Memory B cell (primary cell): ENCODE results near the gene ANKRD55.
A peak's percentile ranks its signal among the peaks of the same experiment; 100 is the strongest.

ENCODE experiments used
- ATAC-seq: fragments of 150-1000 bp; cut with Tn5 transposase; 2 replicates; pipeline ENCODE4 v1.10.0; 2021; ENCODE audit warnings: low read depth, mild to moderate bottlenecking, moderate library complexity
- DNase-seq, 2 donors: peaks; one replicate each; pipeline ENCODE4 v3.0.0; 2022; ENCODE audit warnings: low spot score in 2 of 2
- H3K27ac Mint-ChIP-seq: one replicate; pipeline ENCODE4 v1.8.0; 2022; ENCODE audit warnings: mild to moderate bottlenecking, moderate library complexity, mixed read lengths
- H3K27me3 Mint-ChIP-seq: one replicate; pipeline ENCODE4 v1.8.0; 2022; ENCODE audit warnings: mixed read lengths
- H3K36me3 Mint-ChIP-seq: one replicate; pipeline ENCODE4 v1.8.0; 2022; ENCODE audit warnings: mild to moderate bottlenecking, mixed read lengths
- H3K4me1 Mint-ChIP-seq: one replicate; pipeline ENCODE4 v1.8.0; 2022; ENCODE audit warnings: mixed read lengths
- H3K4me3 Mint-ChIP-seq: one replicate; pipeline ENCODE4 v1.8.0; 2022; ENCODE audit warnings: mild to moderate bottlenecking, moderate library complexity, mixed read lengths
- H3K9me3 Mint-ChIP-seq: one replicate; pipeline ENCODE4 v1.8.0; 2022; ENCODE audit warnings: mixed read lengths

The ANKRD55 gene

GRCh38 chr5:56056875-56057274, 176.3 kb downstream of the ANKRD55 start:
- H3K4me3 Mint-ChIP-seq: no peak overlapping the region
- H3K4me1 Mint-ChIP-seq: peaks cover 7% of the 10 kb centered on the region
- ATAC-seq (no peak), DNase-seq (no peak)
- no peaks in the 10 kb centered on the region for H3K9me3 Mint-ChIP-seq
- H3K27ac Mint-ChIP-seq: no peak overlapping the region
- H3K27me3 Mint-ChIP-seq: peaks cover 25% of the 10 kb centered on the region
- H3K36me3 Mint-ChIP-seq: no peaks in the 10 kb centered on the region

- H3K27ac Mint-ChIP-seq: no peak overlapping the region
- H3K4me1 Mint-ChIP-seq: peaks cover 7% of the 10 kb centered on the region
Measured at GRCh38 chr5:56055859-56056258, 177.3 kb downstream of the ANKRD55 start.

GRCh38 chr5:56055287-56055686, 177.8 kb downstream of the ANKRD55 start:
- no peak overlapping the region for H3K27ac Mint-ChIP-seq
- DNase-seq (no peak), ATAC-seq (no peak)
- no peaks in the 10 kb centered on the region for H3K36me3 Mint-ChIP-seq
- H3K27me3 Mint-ChIP-seq: peaks cover 20% of the 10 kb centered on the region
- no peak overlapping the region for H3K4me3 Mint-ChIP-seq
- H3K9me3 Mint-ChIP-seq: no peaks in the 10 kb centered on the region
- peaks cover 9% of the 10 kb centered on the region for H3K4me1 Mint-ChIP-seq

More at GRCh38 chr5:56055859-56056258, 177.3 kb downstream of the ANKRD55 start:
- peaks cover 23% of the 10 kb centered on the region for H3K27me3 Mint-ChIP-seq
- no peak overlapping the region for H3K4me3 Mint-ChIP-seq
- DNase-seq (no peak), ATAC-seq (no peak)
- no peaks in the 10 kb centered on the region for H3K36me3 Mint-ChIP-seq
- no peaks in the 10 kb centered on the region for H3K9me3 Mint-ChIP-seq

DNA sequence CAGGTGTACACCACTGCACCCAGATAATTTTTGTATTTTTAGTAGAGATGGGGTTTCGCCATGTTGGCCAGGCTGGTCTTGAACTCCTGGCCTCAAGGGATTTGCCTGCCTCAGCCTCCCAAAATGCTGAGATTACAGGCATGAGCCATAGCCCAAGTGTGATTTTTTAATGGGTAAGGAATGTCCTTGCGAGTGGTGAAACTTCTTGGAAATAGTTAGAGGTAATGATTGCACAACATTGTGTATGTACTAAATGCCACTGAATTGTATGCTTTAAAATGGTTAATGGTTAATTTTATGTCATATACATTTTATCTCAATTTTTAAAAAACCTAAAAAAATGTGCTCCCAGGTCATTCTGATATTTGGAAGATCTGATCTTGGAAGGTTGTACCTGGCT, 178.5 kb downstream of the ANKRD55 start:
- Mint-ChIP-seq H3K4me1 (peaks cover 9% of the 10 kb centered on the region), H3K9me3 (no peaks in the 10 kb centered on the region), H3K27ac (no peak overlapping the region), H3K4me3 (no peak overlapping the region), H3K27me3 (peaks cover 20% of the 10 kb centered on the region), H3K36me3 (no peaks in the 10 kb centered on the region)
- ATAC-seq: no peak
- DNase-seq: no peak

- Mint-ChIP-seq H3K36me3 (no peaks in the 10 kb centered on the region), H3K4me1 (peaks cover 9% of the 10 kb centered on the region), H3K9me3 (no peaks in the 10 kb centered on the region), H3K4me3 (no peak overlapping the region), H3K27me3 (peaks cover 19% of the 10 kb centered on the region), H3K27ac (no peak overlapping the region)
- ATAC-seq: no peak
- DNase-seq: no peak
Measured at GRCh38 chr5:56053363-56053762, 179.8 kb downstream of the ANKRD55 start.

- DNase-seq: no peak
- no peak for ATAC-seq
- Mint-ChIP-seq H3K36me3 (no peaks in the 10 kb centered on the region), H3K4me1 (peaks cover 9% of the 10 kb centered on the region), H3K4me3 (no peak overlapping the region), H3K27ac (no peak overlapping the region), H3K27me3 (peaks cover 17% of the 10 kb centered on the region), H3K9me3 (no peaks in the 10 kb centered on the region)
Measured at GRCh38 chr5:56052735-56053134, 180.4 kb downstream of the ANKRD55 start.

DNA sequence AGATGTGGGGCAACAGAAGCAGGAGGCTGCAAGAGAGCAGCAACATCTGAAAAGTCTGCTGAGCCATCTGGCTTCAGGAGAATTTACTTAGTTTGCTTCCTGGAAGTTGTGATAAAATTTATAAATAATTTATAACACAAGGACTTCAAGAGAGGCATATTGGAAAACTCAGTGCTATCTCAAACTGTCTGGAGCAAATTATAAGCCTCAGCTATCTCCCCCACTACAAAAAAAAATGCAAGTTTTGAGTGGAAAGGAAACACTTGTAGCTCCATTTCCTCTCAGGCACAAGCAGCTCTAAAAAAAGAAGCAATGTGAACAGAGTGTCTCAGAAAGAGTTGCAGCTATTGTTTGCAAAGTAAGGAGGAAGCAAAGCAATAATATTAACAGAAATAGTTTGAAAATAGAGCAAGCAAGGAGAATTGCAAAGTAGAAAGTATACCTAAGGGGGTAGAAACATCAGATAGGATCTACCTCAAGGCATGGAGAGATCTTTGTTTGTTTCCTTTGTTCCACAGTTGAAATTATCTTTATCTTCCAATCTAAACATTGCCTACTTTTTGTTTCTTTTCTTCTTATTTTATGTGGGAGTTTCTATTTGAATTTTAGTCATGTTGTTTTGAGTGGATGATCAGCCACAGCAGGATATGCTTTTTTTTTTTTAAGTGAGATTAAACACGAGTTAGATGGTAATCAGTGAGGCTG, 182.4 kb downstream of the ANKRD55 start:
- Mint-ChIP-seq H3K4me1 (peaks cover 2% of the 10 kb centered on the region), H3K27me3 (peaks cover 11% of the 10 kb centered on the region), H3K27ac (no peak overlapping the region), H3K9me3 (peaks cover 2% of the 10 kb centered on the region), H3K4me3 (peak overlapping the region; percentile 24), H3K36me3 (peaks cover 1% of the 10 kb centered on the region)
- DNase-seq (no peak), ATAC-seq (no peak)
